SIG-M5 treated with dmso at 0.1 percent for 504 hours (cell line): ENCODE measurements around the gene KIF22.

Experiments used
- DNase-seq: peaks from one replicate; lab custom pipeline; 2025; ENCODE audit not compliant: unreplicated experiment; lab: John Stamatoyannopoulos, UW

Gene KIF22

GRCh38 chr16:29834079-29834478, 43.5 kb downstream of the KIF22 start:
- DNase-seq = no peak

GRCh38 chr16:29835926-29836325, 45.4 kb downstream of the KIF22 start:
- DNase-seq = no peak

- no peak for DNase-seq
Observed at GRCh38 chr16:29836623-29837022, 46.1 kb downstream of the KIF22 start.

- no peak for DNase-seq
Observed at GRCh38 chr16:29837841-29838240, 47.3 kb downstream of the KIF22 start.

DNA sequence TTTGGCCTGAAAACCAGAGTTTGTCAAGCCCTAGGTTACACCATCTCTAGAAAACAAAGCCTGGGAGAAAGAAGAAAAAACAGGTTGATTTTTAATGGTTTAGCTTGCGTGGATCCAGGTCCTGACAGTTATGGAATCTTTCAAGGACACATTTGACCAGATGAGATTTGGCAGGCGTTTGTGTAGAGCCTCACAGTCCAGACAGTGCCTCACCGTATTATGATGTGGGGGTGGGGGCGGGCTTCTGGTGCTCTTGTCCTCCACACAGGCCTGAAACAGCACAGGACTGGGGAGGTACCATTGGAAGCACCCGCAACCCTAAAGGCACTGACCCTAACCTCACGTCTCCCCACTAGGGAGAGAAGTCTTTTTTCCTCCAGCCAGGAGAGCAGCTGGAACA, 49.3 kb downstream of the KIF22 start:
- no peak for DNase-seq

GRCh38 chr16:29840240-29840639, 49.7 kb downstream of the KIF22 start:
- no peak for DNase-seq

DNA sequence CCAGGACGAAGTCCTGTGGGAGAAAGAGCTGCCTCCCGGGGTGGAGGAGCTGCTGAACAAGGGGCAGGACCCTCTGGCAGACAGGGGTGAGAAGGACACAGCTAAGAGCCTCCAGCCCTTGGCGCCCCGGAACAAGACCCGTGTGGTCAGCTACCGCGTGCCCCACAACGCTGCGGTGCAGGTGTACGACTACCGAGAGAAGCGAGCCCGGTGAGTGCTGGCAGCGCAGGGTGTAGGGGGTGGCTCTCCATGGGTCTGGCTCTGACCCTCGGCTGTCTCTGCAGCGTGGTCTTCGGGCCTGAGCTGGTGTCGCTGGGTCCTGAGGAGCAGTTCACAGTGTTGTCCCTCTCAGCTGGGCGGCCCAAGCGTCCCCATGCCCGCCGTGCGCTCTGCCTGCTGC, 51.1 kb downstream of the KIF22 start:
- no peak for DNase-seq

GRCh38 chr16:29842732-29843346, 52.3 kb downstream of the KIF22 start:
- no peak for DNase-seq

- no peak for DNase-seq
Observed at GRCh38 chr16:29843931-29844330, 53.4 kb downstream of the KIF22 start.

- DNase-seq = no peak
Observed at GRCh38 chr16:29844575-29845331, 54.2 kb downstream of the KIF22 start.

- no peak for DNase-seq
Observed at GRCh38 chr16:29845656-29846055, 55.1 kb downstream of the KIF22 start.

GRCh38 chr16:29848420-29849297, 58.1 kb downstream of the KIF22 start:
- peak; percentile 45 for DNase-seq

GRCh38 chr16:29849505-29849904, 59.0 kb downstream of the KIF22 start:
- no peak for DNase-seq

- DNase-seq = no peak
Observed at GRCh38 chr16:29850998-29851397, 60.4 kb downstream of the KIF22 start.

DNA sequence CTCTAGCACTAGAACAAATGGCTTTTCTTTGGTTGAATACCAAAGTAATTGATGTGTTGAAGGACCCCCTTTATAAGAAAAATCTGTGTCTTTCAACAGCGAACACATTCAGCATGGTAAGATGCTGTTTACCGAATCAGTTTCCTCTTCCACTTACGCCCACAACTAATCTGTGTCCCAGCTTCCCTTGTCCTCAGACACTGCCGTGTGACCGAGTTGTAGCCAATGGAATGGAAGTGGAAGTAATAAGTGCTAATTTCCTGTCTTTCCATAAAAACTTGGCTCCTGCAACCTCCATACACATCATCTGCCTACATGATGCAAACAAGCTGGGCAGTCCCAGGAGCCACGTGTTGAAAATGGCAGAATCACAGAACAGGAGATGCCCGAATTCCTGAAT, 62.1 kb downstream of the KIF22 start:
- no peak for DNase-seq

DNA sequence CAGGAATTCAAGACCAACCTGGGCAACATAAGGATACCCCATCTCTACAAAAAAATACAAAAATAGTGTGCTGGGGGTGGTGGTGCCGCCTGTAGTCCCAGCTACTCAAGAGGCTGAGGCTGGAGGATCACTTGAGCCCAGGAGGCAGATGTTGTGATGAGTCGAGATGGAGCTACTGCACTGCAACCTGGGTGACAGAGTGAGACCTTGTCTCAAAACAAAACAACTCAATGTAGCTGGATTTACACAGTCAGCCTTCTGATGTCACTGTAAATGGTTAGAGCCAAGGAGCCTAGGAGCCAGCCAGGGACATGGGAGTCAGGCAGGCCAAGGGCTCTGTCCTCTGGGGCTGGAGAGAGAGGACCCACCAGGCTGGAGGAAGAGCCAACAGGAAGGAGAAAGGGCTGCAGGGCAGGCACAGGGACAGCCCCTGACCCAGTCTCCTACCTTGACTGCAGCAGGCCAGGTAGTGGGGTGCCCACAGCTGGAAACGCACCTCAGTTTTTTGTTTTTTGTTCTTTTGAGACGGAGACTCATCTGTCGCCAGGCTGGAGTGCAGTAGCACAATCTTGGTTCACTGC, 64.1 kb downstream of the KIF22 start:
- no peak for DNase-seq
